H1 (cell line): ENCODE data around the gene DMGDH. TPM values are rescaled to one million over a fixed set of nuclear protein-coding genes. Genes with fewer than 3 reads are reported as not detected.

Source experiments
- ASH2L ChIP-seq: fragments of 200-600, 300-600 bp; sonication (generic); IDR thresholded peaks from one replicate; pipeline ENCODE4 v1.7.1; 2017; ENCODE audit warnings: low read length
- polyA plus RNA-seq, 7 experiments: library from polyadenylated mRNA; depleted of rRNA in 3 of 7; stranded (reverse) in 5 of 7; unstranded in 2 of 7; fragments of >200 nt in 5 of 7; fragments of 200-250 nt in 2 of 7; gene quantifications; 1 replicate in 5 of 7; 2 replicates in 1 of 7; 4 replicates in 1 of 7; pipeline versions ENCODE4 v1.2.1 to v1.2.3, GENCODE V29; 2011 to 2013; ENCODE audit warnings: missing spikeins in 2 of 7, mixed read lengths in 2 of 7
- total RNA-seq: library from RNA; stranded (reverse); fragmentation: NEBNext Ultra II Directional; extraction: Animal tissue kit (Norgen Biotek cat#: 25700); gene quantifications from 2 replicates; pipeline ENCODE4 v1.2.1, GENCODE V29; 2021

The DMGDH gene
- total and polyA plus RNA-seq, 2 of the 8 experiments (the other 6 are each of a cell fraction or from before 2014, with no cell fraction given): 0.15 TPM; not detected in 1

DNA sequence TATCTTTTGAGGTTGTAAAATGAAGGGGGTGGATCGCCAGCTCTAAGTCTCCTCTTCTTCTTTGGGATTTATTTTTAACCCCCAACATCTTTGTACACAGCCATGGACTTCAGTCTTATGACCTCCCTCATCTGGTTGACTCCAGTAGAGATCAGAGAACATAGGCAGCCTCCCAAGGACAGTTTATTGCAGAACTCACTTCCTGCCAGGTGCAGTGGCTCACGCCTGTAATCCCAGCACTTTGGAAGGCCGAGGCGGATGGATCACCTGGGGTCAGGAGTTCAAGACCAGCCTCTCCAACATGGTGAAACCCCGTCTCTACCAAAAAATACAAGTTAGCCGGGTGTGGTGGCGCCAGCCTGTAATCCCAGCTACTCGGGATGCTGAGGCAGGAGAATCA, 39.3 kb upstream of the DMGDH start (continued):
- no peak for TF ChIP-seq ASH2L
